ENCODE measurements around the gene COMT.

The COMT gene

GRCh38 chr22:19959043-19959586 is 17.5 kb downstream of the COMT start:
- no peak for DNase-seq

GRCh38 chr22:19959587-19960490 is 18.3 kb downstream of the COMT start:
- no peak for DNase-seq

- no peak for DNase-seq
These were observed 19.1 kb downstream of the COMT start for GRCh38 chr22:19960491-19961200.

- no peak for DNase-seq
These were observed 19.6 kb downstream of the COMT start for GRCh38 chr22:19961201-19961580.

GRCh38 chr22:19961868-19962245 is 20.3 kb downstream of the COMT start:
- no peak for DNase-seq

- DNase-seq, result no peak
These were observed 20.8 kb downstream of the COMT start for GRCh38 chr22:19962246-19962908.

- DNase-seq, result no peak
These were observed 21.6 kb downstream of the COMT start for GRCh38 chr22:19962909-19963806.

GRCh38 chr22:19963863-19964642 is 22.5 kb downstream of the COMT start:
- DNase-seq, result no peak

GRCh38 chr22:19964701-19965386 is 23.3 kb downstream of the COMT start:
- DNase-seq, result no peak

- DNase-seq, result peak in 1 of 2 donors; percentile 13
These were observed 24.5 kb downstream of the COMT start for GRCh38 chr22:19965771-19966709.

- DNase-seq, result no peak
These were observed 25.6 kb downstream of the COMT start for GRCh38 chr22:19966908-19967750.

- no peak for DNase-seq
These were observed 26.4 kb downstream of the COMT start for GRCh38 chr22:19967850-19968449.

- DNase-seq, result no peak
These were observed 26.9 kb downstream of the COMT start for GRCh38 chr22:19968450-19968891.

GRCh38 chr22:19969141-19969928 is 27.8 kb downstream of the COMT start:
- no peak for DNase-seq

GRCh38 chr22:19970031-19970478 is 28.5 kb downstream of the COMT start:
- DNase-seq, result no peak

- DNase-seq, result peak; percentile 25 to 57
These were observed 29.1 kb downstream of the COMT start for GRCh38 chr22:19970479-19971275.
